CD4-positive, alpha-beta T cell treated with Interleukin-17A for 1 hour (primary cell): ENCODE results near the gene KMO.
A peak's percentile ranks its signal among the peaks of the same experiment; 100 is the strongest.

Experiments
- DNase-seq: peaks from one replicate; pipeline ENCODE4 v3.0.0-alpha.2; 2020

Gene KMO

DNA sequence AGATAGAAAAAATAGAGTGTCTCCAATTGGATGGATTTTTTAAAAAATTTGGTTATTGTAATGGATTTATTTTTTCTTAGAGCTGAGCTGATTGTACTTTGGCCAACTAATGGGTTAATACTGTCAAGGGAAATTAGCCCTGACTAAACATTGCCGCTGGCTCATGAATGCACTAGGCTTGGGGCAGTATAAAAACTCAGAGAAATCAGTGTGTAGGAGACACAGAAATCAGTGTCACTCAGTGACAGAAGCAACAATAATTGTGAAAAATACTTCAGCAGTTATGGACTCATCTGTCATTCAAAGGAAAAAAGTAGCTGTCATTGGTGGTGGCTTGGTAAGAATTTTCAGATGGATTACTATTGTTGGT lies at the start of gene KMO:
Gene KMO (plus strand): TSS at position 217 of the 370 bp plus-strand sequence. CDS start 67 bp downstream, at position 284.
- no peak for DNase-seq

DNA sequence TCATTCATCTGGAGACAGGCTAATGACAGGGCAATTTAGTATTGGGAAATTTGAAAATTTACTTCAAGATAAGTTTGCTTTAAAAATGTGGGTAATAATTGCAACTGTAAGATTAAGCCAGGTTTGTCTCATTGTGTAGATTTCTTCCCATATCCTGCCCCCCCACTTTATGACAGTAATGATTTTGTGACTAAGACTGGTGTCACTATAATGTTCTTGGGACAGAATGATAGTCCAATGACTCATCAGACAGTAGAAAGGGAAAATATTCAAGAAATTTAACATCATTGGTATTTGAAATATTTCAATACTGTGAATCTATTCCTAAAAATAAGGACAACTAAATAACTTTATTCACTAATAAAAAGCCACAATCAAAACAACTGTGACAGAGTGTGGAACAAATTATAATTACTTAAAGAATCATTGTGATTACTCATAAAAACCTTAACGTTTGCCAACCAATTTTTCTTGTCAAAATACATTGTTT lies 49.4 kb upstream of the KMO start:
- DNase-seq, result no peak

DNA sequence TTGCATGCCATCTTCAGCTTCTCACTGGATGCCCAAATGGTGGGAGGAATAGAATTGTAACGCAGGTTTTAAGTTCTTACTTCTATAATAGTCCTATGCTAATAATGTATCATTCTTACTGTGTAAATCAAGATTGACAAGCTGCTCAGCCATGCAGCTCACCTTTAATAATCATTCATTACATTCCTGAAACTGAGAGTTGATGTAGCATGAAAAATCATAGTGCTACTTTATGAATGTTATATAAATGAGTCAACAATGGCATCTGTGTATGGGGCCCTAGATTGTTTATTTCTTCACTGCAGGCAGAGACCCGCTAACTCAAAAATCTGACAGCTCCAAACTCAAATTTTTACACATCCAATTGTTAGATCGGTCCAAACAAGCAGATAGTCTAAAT lies 47.0 kb upstream of the KMO start:
- no peak for DNase-seq

DNA sequence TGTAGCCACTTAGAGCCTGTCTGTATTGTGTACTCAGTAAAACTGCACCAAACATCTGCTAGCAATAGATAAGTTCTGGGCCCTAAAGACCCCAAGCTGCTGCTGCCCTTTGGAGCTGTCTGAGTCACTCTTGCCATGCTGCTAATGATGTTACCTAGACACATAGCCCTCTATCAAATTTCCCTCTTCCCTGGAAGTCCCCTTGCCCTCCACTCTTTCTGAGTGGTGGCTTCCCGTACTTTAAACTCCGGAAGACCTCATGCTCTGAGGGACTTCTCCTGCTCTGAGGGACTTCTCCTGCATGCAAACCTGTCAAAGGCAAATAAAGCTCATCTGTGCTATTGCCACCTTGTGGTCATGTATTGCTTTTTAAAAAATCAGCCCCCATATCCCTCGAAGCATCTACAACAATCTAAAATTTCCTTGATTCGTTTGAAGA lies 46.6 kb upstream of the KMO start:
- DNase-seq, result no peak

DNA sequence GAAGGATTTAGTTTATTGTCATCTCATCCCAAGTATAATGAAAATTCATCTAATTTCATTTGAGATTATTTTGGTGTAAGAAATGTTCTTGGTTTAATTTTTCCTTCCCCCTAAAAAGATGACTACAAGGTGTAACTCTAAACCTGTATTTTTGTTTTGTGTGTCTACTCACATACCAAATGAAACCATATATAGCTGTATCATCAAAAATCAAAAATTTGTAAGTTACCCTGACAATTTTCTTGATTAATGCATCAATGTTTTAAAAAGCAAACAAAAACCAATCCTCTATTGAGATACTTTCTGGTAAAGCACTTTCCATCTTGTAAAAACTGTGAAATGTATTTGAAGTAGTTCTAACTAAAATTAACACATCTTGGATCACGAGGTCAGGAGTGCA lies 43.4 kb upstream of the KMO start:
- DNase-seq, result no peak

DNA sequence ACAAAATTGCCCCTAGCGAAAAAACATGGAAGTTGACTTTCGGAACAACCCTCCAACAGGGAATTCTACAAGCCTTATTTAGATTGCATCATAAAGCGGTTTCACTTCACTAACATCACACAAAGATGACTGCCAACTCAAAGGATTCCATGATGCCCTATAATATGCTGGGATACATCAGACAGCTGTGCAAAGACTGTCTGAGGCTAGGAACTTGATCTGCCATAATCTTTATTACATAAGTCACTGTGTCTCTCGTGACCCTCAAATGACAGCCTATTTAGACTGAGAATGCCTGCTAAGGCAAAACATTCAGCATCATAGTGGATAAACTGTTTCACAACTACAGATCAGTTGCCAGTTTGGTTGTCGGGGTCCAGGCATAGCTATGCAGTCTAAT lies 36.4 kb upstream of the KMO start:
- DNase-seq, result no peak

DNA sequence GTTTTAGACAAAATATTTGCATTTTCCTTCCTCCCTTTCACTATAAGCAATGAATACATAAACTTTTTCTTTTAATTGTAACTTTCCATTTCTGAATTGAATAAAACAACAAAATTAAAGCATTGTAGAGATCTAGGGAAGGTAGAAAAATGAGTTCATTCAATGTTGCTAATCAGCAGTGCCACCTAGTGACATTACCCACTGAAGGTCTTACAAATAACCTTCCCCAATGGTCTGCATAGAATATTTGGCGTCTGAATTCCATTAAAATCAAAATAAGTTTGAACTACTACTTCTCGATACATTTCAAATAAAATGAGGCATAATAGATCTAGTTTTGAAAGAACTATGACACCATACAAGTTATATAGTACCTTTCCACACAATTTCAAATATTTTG lies 32.3 kb upstream of the KMO start:
- DNase-seq, result no peak

DNA sequence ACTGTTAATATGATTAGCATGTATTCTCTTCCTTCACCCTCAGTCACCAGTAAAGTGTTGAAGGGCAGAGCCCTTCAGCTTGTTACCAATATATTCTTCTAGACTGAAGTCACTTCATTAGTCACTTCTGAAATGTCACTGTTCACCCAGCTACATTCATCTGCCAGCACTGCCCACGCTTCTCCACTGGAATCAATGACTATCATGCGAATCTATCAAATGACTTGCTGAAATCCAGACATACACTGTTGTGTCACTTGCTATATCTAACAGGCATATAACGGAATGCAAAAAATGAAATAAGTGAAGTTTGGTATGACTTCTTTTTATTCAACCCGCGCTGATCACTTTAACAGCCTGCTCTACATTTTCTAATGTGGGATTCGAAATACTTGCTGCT lies 28.7 kb upstream of the KMO start:
- no peak for DNase-seq

DNA sequence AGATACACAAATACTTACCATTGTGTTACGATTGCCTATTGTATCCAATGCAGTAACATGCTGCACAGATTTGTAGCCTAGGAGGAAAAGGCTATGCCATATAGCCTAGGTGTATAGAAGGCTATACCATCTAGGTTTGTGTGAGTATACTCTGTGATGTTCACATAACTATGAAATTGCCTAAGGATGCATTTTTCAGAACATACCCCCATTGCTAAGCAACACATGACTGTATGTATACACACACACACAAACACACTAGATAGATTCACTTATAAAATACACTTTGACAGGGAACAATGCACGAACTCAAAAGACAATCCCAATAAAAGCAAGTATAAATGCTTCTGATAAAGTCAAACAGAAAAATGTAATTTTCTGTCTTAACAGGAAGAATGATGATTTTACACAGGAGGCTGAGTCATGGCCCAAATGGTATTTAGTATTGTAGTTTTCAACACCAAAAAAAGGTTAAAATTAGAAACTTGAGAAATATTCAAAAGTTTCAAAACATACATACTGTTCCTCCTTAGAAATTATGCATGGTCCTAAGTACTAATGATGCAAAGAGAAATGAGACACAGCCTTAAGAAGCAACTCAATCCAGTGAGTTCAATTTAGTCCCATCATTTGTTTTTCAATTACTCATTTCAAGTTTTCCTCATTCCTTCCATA lies 24.9 kb upstream of the KMO start:
- no peak for DNase-seq

DNA sequence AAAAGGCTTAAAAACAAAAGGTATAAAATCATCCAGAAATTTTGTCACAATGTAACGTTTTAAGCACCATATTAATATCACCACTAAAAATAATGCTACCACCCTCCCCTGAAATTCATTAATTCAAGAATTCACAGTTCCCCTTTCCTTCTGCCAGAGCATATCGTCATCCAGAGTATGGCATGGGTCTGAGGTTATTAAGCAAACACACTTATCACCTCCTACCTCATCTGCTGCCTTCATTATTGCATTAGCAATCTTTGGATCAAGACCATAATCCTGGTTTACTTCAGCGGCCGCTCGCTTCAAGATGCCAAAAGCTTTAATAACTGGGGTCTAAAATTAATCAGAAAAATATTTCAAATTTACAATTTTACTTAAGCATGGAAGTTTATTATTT lies 18.8 kb upstream of the KMO start:
- DNase-seq, result no peak

DNA sequence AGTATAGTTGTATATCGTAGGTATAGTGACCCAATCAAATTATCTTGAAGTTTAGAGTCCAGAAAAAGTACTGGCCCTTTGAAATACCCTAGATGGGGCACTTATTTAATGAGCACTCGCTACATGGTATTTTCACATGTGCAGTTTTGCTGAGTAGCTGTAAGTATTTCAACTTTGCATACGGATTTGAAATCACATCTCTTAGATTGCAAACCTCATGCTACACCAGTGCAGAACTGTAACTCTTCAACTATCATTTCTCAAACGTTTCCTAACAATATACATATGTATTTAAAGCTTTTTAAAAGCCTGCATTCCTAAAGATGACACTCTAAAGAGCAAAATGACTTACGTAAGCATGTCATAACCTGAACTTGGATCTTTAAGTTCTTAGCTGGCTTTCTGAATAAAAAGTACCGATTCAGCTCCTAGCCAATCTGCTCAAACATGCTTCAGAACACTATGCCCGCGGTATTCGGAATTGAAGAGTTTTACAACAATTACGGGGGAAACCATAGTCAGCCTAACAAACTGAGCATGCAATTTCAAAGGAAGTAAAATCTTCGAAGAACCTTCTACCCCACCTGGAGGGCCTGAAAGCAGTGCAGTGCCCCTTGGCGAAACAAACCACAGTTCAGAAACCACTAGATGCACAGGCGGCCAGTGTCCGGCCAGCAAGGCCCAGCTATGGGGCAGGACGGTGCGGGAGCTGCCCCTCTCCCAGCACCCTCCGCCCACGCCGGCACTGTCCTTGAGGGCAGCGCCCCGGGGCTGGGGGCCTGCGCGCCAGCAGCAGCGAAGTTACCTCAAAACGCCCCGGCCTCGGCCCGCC lies 13.5 kb upstream of the KMO start:
- peak; percentile 16 for DNase-seq

DNA sequence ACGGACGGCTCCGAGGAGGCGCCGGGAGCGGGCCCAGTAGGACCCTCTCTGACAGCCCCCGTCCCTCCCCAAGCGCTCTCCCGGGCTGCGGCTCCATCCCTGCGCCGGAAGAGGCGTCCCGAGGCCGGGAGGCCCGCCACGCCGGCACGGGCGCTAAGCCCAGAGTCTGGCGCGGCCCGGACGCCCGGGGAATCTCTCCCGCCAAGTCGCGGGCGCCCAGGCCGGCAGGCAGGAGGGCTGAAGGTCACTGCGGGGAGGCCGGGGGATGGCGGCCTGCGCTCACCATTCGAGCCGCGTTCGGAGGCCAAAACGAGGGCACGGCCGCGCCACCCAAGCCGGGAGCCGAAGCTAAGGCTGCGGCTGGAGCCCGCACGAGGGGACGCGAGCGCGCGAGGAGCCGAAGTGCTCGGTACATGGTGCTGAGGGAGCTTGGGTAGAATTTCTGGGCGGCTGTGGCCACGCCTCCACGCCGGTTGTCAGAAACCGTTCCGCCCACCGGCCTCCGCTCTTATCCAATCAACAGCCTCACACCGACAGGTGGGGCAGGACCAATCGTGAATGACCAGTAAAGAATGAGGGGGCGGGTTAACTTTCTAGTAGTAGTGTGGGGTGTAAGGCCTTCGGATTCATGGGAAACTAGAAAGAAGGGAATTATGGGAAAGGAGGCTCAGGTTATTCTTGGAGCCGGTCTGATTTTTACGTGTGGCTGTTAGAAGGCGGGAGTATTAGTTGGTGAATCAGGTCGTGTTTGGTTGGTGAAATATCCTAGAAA lies 12.7 kb upstream of the KMO start, which contains the start of gene FH:
Gene FH (minus strand): TSS at position 448 of the 772 bp plus-strand sequence. CDS start 33 bp downstream, at position 415.
- DNase-seq, result peak; percentile 97

DNA sequence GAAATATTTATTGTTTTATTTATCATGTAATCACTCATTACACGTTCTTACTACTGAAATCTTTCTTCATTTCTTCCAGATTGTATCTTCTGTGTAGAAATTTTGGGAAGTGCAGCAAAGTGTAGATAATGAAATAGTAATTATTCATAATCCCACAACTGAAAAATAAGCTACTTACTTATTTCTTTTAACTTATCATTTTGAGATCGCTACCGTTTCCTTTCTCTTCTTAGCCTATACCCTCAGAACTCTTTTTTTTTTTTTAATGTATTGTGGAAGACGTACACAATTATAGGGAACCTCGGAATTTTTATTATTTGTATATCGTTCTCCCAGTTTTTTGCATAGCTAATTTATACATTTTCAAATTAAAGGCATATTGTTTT lies 12.1 kb upstream of the KMO start:
- no peak for DNase-seq

DNA sequence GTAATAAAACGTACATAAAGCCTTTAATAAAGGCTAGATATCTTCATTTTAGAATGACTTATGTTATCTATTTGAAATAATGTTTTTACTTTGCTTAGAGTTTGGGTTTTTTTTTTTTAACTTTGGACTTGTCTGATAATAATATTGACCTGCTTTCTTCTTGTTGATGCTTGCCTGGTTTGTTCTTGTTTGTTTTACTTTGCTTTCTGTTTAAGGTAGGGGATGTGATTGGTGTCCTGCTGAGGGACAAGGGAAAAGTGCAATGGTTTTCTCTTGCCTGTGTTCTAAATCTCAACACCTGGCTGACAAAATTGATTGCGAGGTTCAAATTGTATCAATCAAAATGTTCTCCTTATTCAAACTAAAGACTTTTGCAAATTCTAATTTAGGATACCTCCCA lies 10.5 kb upstream of the KMO start:
- no peak for DNase-seq

DNA sequence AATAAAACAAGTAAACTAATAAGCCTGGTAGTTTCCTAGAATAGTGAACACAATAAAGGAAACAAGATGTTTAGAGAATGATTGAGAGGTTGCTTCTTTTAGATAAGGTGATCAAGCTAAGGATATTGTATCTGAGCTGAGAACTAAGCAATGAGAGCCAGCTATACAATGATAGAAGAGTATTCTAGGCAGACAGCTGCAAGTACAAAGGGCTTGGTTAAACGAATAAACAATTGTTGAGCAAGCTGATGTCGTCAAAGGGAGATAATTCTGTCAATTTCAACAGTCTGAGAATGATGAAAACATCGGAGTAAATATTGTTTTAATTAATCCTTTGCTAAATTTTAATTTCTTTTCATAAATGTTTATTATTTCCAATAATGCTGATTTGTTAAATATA lies 7.2 kb upstream of the KMO start:
- no peak for DNase-seq

DNA sequence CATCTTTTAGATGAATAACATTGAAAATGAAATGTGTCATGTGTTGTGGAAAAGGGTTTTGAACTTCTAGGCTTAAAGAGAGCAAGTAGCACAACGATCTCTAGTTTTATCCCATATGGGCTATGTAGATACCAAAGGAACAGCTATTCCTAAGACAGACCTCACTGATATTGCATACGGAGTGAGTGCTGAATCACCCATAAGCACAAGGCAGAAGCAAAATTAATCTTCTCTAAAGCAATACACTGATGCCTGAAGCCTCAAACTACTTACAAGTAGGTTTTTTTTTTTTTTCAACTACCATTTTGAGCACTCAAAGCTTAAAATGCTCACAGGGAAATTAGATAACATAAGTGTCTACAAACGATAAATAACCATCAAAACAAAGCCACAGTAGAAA lies 5.0 kb upstream of the KMO start:
- no peak for DNase-seq

DNA sequence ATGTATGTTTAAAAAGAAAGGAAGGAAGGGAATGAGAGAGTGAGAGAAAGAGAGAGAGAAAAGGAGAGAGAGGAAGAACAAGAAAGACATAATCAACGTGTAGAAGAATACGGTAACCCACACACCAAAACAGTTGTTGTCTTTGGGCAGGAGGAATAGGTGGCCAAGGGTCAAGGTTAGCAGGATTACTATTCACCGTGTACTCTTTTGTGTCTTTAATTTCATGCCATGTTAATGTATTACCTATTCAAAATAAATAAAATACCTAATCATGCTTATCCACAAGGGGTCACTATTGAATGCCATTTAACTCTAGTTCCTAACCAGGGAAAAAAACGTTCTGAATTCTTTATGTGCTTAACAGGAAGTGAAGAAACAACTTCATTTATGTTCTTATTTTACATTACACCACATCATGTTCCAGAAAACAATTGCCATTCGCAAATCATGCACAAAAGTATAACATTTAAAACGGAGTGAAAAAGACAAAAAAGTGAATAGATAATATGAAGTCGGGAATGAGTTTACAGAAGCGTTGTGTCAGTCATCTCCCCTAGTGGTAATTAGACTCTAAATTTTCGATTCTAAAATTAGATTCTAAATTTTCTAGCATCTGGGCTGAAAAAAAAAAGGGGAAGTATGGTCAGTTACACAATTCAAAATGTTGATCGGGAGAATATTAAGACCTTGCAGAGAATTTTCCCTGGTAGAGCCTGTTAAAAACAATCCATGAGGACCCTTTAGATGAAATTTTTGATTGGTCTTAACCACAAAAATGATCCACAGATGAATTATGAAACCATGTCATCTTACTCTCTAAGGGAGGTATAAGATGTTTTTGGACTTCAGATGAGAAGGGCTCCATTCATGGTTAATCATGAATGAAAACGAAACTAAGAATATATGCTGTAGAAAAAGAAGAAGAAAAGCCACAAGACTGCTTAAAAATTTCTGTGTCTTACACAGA lies 700 bp upstream of the KMO start:
- peak; percentile 79 for DNase-seq

DNA sequence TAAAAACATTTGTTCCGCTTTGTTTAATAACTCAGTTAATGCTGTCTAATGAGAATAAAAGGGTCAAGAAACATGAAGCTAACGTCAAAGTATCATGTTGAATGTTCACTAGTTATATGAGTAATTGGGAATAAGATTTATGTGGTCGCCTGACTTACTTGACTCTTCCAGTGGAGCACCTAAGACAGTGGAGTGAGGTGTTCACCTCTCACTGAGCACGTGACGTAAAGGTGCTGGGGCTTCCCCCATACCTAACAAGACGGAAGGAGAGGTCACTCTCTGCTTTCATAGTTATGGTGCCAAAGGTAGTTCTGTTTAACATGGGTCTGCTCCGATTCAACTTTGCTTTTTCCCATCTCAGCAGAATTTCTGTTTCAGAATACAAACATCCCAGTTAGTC lies 686 bp downstream of the KMO start:
- no peak for DNase-seq

DNA sequence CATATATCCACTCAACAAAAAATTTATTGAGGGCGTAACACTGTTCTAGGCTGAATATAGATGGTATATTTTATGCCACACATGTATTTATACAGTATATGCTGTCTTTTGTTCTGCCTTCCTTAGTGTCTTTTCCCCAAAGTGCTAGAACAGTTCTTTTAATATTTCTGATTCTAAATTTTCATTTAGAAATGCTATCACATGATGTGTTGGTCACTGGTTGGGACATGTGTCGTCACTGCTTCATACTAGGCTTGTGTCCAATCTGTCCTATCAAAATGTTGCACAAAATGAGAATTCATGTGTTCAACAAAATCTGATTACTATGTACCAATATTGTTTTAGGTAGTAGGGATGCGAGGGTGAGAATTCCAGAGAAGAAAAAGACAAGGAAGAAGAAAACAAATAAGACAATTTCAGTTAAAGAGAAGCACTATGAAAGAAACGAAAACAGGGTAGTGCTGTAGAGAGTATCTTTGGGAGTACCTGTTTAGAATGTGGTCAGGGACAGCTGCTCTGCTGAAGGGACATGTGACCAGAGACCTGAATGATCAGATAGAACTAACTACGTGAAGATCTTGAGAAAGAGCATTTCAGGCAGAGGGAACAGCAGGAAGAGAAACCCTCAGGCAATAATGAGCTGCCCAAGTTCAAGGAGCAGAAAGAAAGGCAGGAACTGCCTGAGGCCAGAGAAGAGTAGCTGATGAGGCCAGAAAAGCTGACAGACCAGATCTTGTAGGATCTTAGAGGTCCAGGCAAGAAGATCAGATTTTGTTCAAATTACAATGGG lies 1.3 kb downstream of the KMO start:
- no peak for DNase-seq

DNA sequence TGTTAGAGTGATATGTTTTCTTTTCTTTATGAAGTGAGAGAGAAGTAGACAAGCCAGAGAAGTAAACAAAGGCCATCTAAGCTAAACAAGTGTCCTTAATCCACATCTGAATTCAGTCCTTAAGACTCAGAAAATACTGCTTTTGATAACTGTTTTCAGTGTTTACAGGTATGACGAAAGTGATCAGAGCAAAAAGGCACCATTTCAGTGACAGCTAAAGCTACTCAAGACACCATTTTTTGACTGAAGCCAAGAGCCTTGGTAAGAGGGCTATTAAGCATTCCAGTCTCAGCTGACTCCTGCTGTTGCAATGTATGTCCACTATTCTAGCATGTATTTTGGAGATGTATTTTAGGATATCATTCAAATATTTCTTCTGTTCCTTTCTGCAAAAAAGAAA lies 4.1 kb downstream of the KMO start:
- no peak for DNase-seq

DNA sequence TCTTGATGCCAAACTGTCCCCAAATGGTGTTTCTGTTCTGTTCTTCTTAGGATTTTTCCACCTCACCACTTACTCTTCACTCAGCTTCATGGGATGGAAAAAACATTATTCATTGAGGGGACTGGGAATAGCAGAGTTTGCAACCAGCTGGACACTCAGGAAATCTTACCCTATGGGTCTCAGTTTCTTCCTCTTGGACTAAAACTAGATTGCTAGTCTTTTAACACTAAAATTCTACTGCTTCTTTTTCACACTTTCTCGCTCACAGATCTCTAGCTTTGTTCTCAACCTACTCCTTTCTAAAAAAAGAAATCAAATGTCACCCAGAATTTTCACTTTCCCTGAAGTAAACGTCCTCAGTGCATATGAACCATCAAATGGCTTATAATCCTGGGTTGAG lies 4.8 kb downstream of the KMO start:
- DNase-seq, result no peak
